Measurements from ENCODE around the gene MME.

MME gene

GRCh38 chr3:155232605-155233004 lies 152.5 kb downstream of the MME start:
- no peak for DNase-seq (ENCODE audit: low read depth in 2 of 2)

GRCh38 chr3:155233213-155233612 lies 153.1 kb downstream of the MME start:
- no peak for DNase-seq (ENCODE audit: low read depth in 2 of 2)

Measured in stimulated activated CD8-positive, alpha-beta memory T cell treated with anti-CD3 and anti-CD28 coated beads, Interleukin-2, amount 100 ng/mL, for 48 hours (primary cell).